GM12873 (cell line): ENCODE measurements around the gene CHD1.

ENCODE experiments used
- TF ChIP-seq, protein P1 (sequence below): IDR thresholded peaks from 2 replicates; pipeline ENCODE4 v1.5.1; 2012; ENCODE audit warnings: low read depth, mild to moderate bottlenecking, moderate library complexity, low read length, control low read depth; ENCODE audit not compliant: insufficient read depth; ENCODE audit errors: missing control alignments

CHD1 gene

DNA sequence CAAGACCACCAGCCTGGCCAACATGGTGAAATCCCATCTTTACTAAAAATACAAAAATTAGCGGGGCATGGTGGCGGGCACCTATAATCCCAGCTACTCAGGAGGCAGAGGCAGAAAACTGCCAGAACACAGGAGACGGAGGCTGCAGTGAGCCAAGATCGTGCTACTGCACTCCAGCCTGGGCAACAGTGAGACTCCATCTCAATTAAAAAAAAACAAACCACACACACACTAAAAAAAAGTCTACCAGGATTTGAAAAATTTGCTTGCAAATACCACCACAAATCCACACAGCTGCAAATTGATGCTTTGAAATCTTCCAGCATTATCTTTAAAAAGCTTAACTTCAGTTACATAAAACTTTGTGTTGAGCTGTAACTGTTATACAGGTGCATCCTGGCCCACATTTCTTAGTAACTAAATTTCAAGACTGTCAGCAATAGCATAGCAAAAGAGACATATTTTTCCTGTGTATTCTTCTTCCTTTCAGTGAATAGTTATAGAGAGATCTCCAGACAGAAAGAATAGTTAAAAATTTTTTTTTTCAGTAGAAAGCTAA is 6.8 kb downstream of the CHD1 start:
- TF ChIP-seq, protein P1, sequence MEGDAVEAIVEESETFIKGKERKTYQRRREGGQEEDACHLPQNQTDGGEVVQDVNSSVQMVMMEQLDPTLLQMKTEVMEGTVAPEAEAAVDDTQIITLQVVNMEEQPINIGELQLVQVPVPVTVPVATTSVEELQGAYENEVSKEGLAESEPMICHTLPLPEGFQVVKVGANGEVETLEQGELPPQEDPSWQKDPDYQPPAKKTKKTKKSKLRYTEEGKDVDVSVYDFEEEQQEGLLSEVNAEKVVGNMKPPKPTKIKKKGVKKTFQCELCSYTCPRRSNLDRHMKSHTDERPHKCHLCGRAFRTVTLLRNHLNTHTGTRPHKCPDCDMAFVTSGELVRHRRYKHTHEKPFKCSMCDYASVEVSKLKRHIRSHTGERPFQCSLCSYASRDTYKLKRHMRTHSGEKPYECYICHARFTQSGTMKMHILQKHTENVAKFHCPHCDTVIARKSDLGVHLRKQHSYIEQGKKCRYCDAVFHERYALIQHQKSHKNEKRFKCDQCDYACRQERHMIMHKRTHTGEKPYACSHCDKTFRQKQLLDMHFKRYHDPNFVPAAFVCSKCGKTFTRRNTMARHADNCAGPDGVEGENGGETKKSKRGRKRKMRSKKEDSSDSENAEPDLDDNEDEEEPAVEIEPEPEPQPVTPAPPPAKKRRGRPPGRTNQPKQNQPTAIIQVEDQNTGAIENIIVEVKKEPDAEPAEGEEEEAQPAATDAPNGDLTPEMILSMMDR = no peak

DNA sequence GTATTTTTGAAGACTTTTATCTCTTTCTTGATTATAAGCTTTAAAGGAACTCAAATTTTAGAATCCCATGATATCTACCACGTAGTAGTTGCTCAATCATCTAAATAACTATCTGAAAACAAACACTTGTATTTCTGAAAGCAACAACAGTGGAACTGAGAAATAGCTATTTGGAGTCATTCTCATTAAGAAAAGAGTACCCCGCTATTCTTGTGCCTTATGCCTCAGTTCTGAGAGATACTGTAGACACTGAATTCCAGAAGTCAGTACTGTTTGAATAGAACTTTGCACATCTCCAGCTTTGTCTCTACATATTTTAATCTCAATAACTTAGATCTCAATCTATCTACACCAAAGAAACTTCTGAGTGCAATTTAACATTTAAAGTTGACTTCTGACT is 11.4 kb downstream of the CHD1 start:
- TF ChIP-seq, protein P1 = no peak

DNA sequence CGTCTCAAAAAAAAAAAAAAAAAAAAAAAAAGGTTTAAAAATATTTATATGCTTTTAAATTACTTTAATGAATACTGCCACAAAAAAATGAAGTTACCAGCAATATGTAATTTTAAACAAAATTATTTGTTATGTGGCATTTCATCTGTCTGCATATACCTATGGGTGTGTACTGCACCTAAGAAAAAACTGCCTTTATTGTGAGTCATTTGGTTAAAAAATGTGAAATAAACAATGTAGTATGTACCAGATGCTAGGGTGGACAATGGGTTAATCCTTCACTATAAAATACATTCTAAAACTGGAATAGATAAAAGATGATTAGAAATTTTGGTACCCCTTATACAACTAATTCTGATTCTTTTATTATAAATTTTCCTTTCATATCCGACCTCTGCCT is 12.3 kb downstream of the CHD1 start:
- TF ChIP-seq, protein P1 = no peak

DNA sequence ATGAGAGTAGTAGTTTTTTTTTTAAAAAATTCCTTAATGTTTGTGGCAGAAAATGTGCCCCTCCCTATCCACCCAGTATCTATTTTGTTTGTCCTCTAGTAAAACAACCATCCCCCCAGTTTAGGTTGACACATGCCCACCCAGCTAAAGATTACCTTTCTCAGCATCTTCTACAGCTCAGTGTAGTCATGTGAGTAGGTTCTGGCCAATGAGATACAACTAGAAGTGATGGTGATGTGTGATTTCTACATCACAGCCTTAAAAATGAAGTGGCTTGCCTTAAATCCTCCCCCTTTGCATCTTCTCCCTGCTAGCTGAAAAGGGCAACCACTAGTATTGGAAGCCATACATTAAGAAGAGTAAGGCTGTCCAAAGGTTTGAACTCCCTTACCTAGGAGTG is 14.9 kb downstream of the CHD1 start:
- TF ChIP-seq, protein P1 = no peak

DNA sequence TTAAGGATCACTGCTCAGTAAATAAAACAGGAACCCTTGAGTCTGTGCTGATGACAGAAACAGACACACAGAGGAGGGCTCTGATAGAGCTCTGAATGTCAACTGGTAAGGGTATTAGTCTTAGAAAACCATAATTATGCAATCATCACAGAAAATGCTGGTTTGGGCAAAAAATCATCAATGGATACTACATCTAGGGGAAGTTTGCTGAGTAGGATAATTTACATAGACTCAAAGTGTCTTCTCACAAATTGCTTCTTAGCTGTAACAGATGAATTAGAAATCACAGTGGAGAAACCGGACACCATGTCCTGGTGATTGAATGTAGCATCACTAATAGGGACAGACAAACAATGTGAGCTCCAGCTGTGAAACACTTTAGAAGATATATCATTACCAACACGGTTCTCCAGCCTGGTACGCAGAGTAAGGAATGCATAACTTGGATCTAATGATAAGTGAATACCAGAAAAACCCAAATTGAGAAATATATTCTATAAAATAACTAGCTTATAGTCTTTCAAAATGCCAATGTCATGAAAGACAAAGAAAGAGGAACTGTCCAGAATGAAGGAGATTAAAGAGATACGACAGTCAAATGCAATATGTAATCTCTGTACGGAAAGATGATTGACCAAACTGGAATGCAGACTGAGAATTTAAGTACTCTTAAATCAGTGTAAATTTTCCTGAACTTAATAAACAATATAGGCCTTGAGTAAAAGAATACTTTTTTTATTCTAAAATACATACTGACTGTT is 17.3 kb downstream of the CHD1 start:
- TF ChIP-seq, protein P1 = no peak

DNA sequence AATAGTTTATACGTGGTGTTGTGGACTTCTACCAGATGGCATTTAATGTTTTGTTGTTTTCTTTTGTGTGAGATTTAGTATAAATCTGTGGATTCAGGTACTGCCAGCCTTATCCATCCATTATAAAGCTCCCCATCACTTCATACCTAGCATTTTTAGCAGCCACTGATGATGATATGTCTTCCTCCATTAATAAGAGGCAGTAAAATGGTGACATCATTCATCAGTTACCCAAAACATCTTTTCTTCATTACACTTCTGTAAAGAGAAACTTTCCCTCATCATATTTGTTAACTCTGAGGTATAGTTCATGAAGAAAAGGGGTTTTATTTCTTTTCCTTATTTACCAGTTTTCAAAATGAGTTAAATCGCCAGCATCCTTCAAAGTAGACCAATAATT is 19.4 kb downstream of the CHD1 start:
- TF ChIP-seq, protein P1 = no peak

DNA sequence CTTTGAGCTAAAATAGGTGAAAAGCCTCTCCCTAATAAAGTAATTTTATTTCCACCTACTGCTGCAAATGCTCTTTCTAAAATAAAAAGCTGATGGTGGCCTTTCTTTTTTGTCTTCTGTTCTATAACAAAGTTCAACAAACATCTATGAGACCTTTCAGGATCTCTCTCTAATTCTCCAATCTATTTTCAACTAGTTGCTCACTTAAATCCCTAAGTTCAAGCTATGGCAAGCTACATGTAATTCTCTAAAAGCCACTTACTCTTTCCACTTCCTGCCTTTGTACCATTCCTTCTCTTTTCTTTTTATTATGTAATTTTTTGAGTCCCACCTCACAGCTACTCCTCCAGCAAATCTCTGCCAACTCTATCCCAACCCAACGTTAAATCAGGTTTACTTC is 20.9 kb downstream of the CHD1 start:
- TF ChIP-seq, protein P1 = no peak
